ENCODE results near the gene TMEM52.

TMEM52 gene

GRCh38 chr1:1893997-1894353 is 25.1 kb downstream of the TMEM52 start:
- no peaks in the 10 kb centered on the region for H3K36me3 ChIP-seq (replicated peaks; ENCODE audit: insufficient read depth, low read length)
- H2AFZ ChIP-seq (ENCODE audit: low read length) = no peak overlapping the region
- peaks cover 7% of the 10 kb centered on the region for H4K20me1 ChIP-seq (ENCODE audit: insufficient read depth, low read length)
- peaks cover 17% of the 10 kb centered on the region for H3K79me2 ChIP-seq (ENCODE audit: low read length)
- TF ChIP-seq EZH2 (optimal IDR thresholded peaks at IDR 0.05; ENCODE audit: low read depth, low read length) (no peak), CTCF (IDR thresholded peaks at IDR 0.05; ENCODE audit: low read length) (no peak), EZH2phosphoT487 (IDR thresholded peaks at IDR 0.05; ENCODE audit: low read length) (no peak)
- H3F3A ChIP-seq (ENCODE audit: insufficient read depth, low read length) = peaks cover 21% of the 10 kb centered on the region
- H3K4me2 ChIP-seq (ENCODE audit: low read depth, low read length) = no peak overlapping the region
- H3K4me1 ChIP-seq (ENCODE audit: low read length) = peaks cover 29% of the 10 kb centered on the region
- no peak overlapping the region for H3K4me3 ChIP-seq (ENCODE audit: low read length)
- H3K27ac ChIP-seq (ENCODE audit: low read length) = no peak overlapping the region
- H3K9ac ChIP-seq (ENCODE audit: low read length) = no peak overlapping the region
- H3K9me2 ChIP-seq (replicated peaks; ENCODE audit: insufficient read depth, low read length) = no peaks in the 10 kb centered on the region
- no peaks in the 10 kb centered on the region for H3K9me3 ChIP-seq (replicated peaks; ENCODE audit: insufficient read depth, low read length)
- H3K27me3 ChIP-seq (replicated peaks; ENCODE audit: insufficient read depth, low read length) = no peaks in the 10 kb centered on the region
- no peak for DNase-seq

GRCh38 chr1:1893291-1893985 is 25.6 kb downstream of the TMEM52 start:
- H3K36me3 ChIP-seq (replicated peaks; ENCODE audit: insufficient read depth, low read length) = no peaks in the 10 kb centered on the region
- H3K79me2 ChIP-seq (ENCODE audit: low read length) = peaks cover 23% of the 10 kb centered on the region
- no peak overlapping the region for H3K4me2 ChIP-seq (ENCODE audit: low read depth, low read length)
- no peak overlapping the region for H3K27ac ChIP-seq (ENCODE audit: low read length)
- H3K9me2 ChIP-seq (replicated peaks; ENCODE audit: insufficient read depth, low read length) = no peaks in the 10 kb centered on the region
- H3K4me3 ChIP-seq (ENCODE audit: low read length) = no peak overlapping the region
- H4K20me1 ChIP-seq (ENCODE audit: insufficient read depth, low read length) = peaks cover 10% of the 10 kb centered on the region
- H3K4me1 ChIP-seq (ENCODE audit: low read length) = peaks cover 33% of the 10 kb centered on the region
- no peaks in the 10 kb centered on the region for H3K27me3 ChIP-seq (replicated peaks; ENCODE audit: insufficient read depth, low read length)
- peaks cover 20% of the 10 kb centered on the region for H3F3A ChIP-seq (ENCODE audit: insufficient read depth, low read length)
- H3K9me3 ChIP-seq (replicated peaks; ENCODE audit: insufficient read depth, low read length) = no peaks in the 10 kb centered on the region
- no peak for DNase-seq
- TF ChIP-seq EZH2 (optimal IDR thresholded peaks at IDR 0.05; ENCODE audit: low read depth, low read length) = no peak
- TF ChIP-seq CTCF (IDR thresholded peaks at IDR 0.05; ENCODE audit: low read length) = no peak
- TF ChIP-seq EZH2phosphoT487 (IDR thresholded peaks at IDR 0.05; ENCODE audit: low read length) = no peak
- no peak overlapping the region for H3K9ac ChIP-seq (ENCODE audit: low read length)
- no peak overlapping the region for H2AFZ ChIP-seq (ENCODE audit: low read length)

- H3K27ac ChIP-seq (ENCODE audit: low read length) = no peak overlapping the region
- H2AFZ ChIP-seq (ENCODE audit: low read length) = no peak overlapping the region
- no peak overlapping the region for H3K4me3 ChIP-seq (ENCODE audit: low read length)
- DNase-seq = no peak
- H3F3A ChIP-seq (ENCODE audit: insufficient read depth, low read length) = peaks cover 16% of the 10 kb centered on the region
- peaks cover 17% of the 10 kb centered on the region for H4K20me1 ChIP-seq (ENCODE audit: insufficient read depth, low read length)
- H3K9me2 ChIP-seq (replicated peaks; ENCODE audit: insufficient read depth, low read length) = no peaks in the 10 kb centered on the region
- peaks cover 29% of the 10 kb centered on the region for H3K4me1 ChIP-seq (ENCODE audit: low read length)
- H3K4me2 ChIP-seq (ENCODE audit: low read depth, low read length) = no peak overlapping the region
- H3K27me3 ChIP-seq (replicated peaks; ENCODE audit: insufficient read depth, low read length) = no peaks in the 10 kb centered on the region
- H3K9me3 ChIP-seq (replicated peaks; ENCODE audit: insufficient read depth, low read length) = no peaks in the 10 kb centered on the region
- peaks cover 30% of the 10 kb centered on the region for H3K79me2 ChIP-seq (ENCODE audit: low read length)
- TF ChIP-seq EZH2 (optimal IDR thresholded peaks at IDR 0.05; ENCODE audit: low read depth, low read length) = no peak
- TF ChIP-seq CTCF (IDR thresholded peaks at IDR 0.05; ENCODE audit: low read length) = no peak
- no peak for TF ChIP-seq EZH2phosphoT487 (IDR thresholded peaks at IDR 0.05; ENCODE audit: low read length)
- no peaks in the 10 kb centered on the region; the same call in 1 of the 2 replicates for H3K36me3 ChIP-seq (replicated peaks; ENCODE audit: insufficient read depth, low read length)
- no peak overlapping the region for H3K9ac ChIP-seq (ENCODE audit: low read length)
These were observed 26.3 kb downstream of the TMEM52 start for GRCh38 chr1:1892763-1893120.
